Measurements from ENCODE around the gene ZBTB42.

DNA sequence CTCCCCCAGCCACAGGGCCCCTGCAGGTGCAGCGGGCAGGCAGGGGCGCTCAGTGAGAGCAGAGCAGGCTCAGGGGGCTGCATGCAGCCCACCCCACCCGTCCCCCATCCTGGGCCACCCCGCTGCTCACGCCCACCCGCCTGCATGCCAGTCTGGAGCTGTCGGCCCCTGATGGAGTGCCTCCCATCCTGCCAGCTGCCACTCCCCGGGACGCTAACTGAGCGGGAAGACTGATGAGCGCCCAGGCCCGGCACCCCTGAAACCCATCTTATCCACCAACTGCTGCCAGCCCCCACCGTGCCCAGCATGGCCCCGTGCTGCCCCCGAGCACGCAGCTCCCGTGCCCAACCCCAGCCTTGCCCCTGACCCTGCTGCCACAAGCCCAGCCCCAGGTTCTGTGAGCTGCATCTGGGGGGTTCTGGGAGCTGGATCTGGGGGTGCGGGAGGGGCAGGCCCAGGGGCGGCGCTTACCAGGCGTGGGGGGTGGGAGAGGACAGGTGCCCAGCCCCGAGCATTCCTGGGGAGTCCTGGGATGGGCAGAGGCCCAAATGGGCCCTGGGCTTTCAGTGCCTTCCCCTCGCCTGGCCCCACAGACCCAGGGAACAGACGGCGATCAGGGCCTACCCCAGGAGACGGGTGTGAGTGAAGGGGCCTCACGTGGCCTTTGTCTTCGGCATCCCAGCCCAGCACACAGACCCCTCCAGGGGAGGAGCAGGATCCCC, 18.7 kb upstream of the ZBTB42 start:
- TF ChIP-seq, protein P1, sequence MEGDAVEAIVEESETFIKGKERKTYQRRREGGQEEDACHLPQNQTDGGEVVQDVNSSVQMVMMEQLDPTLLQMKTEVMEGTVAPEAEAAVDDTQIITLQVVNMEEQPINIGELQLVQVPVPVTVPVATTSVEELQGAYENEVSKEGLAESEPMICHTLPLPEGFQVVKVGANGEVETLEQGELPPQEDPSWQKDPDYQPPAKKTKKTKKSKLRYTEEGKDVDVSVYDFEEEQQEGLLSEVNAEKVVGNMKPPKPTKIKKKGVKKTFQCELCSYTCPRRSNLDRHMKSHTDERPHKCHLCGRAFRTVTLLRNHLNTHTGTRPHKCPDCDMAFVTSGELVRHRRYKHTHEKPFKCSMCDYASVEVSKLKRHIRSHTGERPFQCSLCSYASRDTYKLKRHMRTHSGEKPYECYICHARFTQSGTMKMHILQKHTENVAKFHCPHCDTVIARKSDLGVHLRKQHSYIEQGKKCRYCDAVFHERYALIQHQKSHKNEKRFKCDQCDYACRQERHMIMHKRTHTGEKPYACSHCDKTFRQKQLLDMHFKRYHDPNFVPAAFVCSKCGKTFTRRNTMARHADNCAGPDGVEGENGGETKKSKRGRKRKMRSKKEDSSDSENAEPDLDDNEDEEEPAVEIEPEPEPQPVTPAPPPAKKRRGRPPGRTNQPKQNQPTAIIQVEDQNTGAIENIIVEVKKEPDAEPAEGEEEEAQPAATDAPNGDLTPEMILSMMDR (IDR thresholded peaks at IDR 0.05; ENCODE audit: low read depth, low read length, poor library complexity, severe bottlenecking) = no peak
- no peak for TF ChIP-seq EZH2phosphoT487 (IDR thresholded peaks at IDR 0.05; ENCODE audit: borderline replicate concordance, low read length)

All from DOHH2 (cell line).